Ramos (cell line): ENCODE measurements around the gene GALR3.

ENCODE experiments used
- in situ Hi-C: fragments of 300-500 bp; cut with MboI; formaldehyde crosslinking; loops from one replicate; pipeline ENCODE4 v1.14.3; 2022; ENCODE audit warnings: low sequenced_read_pairs; ENCODE audit not compliant: unreplicated experiment

The GALR3 gene

DNA sequence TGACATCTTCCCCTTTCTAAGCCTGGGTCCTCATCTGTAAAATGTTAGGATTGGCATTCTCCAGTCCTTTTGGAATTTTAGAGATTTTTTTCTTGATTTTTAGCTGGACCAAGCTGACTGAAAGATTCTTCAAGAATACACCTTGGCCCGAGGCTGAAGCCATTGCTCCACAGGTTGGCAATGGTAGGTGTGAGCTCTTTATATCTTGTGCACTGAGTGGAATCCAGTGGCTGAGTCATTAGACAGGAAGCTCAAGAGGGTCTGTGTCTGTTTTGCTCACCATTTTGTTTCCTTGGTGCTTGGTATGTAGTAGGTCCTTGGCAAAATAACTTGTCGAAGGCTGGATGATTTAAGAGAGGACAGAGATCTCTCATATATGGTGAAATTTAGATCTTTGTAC lies 32.3 kb downstream of the GALR3 start:
- in situ Hi-C loops: no loop called here

DNA sequence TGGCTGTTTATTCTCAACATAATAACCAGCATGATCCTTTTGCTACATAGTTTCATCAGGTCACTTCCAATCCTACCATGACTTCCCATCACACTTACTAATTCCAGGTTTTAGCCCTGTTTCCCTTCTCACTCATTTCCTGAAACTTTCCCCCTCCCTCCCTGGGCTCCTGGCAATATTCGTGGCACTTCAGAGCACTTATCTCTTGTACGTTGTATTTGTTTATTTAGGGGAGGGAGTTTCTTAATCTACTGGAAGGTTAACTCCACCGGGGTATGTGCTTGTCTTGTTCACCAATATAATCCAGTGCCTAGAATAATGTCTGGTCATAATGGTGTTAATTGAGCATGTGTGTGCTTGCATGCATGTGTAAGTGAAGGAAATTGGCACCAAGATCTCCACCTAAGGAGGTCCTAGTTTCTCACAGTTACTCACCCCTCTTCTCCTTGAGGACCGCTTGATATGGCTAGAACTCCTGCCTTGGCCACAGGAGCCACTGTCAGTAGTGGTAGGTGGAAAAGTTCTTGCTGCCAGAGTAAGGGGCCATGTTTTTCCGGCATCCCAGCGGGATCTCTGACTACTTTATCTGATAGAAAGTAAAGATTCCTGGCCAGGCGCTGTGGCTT lies 37.7 kb downstream of the GALR3 start:
- in situ Hi-C loops: no loop called here

DNA sequence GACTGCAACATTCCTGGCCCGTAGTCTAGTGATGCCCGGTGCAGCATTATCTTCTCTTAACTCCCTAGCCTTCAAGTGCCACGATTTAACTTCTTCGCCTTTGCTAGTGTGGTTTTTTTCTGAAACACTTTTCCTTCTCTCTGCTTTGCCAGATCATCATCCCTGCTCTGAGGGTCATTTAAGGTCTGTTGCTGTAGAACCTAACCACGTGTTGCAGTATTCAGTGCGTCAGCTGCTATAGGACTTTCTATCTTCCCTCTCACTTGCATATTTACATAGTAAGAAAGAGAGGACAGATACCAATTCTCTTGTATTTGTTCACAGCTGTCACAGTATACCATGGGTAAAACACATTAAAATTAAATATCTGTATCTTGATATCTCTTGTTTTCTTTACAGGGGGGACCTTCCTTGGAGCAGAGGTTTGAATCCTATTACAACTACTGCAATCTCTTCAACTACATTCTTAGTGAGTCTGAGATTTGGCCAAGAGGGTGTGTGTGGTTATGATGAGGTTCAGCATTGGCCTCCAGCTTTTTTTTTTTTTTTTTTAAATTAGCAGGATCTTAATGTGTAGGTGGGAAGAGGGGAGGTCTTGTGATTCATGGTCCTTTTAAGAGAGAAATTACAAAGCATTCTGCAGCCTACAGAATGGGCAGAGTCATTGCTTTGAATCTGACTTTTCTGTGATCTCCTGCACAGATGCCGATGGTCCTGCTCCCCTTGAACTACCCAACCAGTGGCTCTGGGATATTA lies 39.6 kb downstream of the GALR3 start:
- in situ Hi-C loops: no loop called here

DNA sequence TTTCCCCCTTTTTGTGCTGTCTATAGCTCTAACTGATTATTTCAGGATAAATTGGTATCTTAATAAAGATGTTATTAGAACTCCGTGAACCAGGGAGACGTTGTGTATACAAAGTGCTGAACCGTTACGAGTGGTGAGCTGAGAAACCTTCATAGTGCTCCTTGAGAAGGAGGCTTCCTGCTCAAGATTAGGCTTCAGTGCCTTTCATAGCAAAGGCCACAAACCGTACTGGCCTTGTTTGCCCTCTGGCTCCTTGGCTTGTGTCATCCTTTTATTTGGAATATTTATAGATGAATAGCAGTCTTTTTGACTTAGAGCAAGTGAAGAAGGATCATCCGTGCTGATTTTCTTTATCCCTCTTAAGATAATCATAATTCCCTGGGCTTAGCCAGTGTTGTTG lies 42.3 kb downstream of the GALR3 start:
- in situ Hi-C loops: no loop called here

DNA sequence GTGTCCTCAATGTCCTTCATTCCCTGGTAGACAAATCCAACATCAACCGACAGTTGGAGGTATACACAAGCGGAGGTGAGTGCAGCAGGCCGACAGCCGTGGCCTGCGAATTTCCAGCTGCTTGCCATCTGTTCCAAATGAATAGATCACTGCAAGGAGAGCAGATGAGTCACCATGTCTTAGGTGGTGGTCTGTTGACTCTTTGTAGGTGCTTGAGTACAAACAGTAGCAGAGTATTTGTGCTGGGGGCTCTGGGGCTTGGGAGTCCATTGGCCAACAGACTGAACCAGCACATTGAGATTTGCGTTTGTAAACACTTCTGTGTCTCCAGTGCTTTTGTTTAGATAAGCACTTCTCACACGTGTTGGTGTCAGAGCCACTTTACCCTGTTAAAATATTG lies 47.1 kb downstream of the GALR3 start:
- in situ Hi-C loops: no loop called here
